GM12873 (cell line): ENCODE results near the gene CATSPERB.

Experiments
- TF ChIP-seq, protein P1 (sequence below): IDR thresholded peaks from 2 replicates; pipeline ENCODE4 v1.5.1; 2012; ENCODE audit warnings: low read depth, mild to moderate bottlenecking, moderate library complexity, low read length, control low read depth; ENCODE audit not compliant: insufficient read depth; ENCODE audit errors: missing control alignments

The CATSPERB gene, protein sequence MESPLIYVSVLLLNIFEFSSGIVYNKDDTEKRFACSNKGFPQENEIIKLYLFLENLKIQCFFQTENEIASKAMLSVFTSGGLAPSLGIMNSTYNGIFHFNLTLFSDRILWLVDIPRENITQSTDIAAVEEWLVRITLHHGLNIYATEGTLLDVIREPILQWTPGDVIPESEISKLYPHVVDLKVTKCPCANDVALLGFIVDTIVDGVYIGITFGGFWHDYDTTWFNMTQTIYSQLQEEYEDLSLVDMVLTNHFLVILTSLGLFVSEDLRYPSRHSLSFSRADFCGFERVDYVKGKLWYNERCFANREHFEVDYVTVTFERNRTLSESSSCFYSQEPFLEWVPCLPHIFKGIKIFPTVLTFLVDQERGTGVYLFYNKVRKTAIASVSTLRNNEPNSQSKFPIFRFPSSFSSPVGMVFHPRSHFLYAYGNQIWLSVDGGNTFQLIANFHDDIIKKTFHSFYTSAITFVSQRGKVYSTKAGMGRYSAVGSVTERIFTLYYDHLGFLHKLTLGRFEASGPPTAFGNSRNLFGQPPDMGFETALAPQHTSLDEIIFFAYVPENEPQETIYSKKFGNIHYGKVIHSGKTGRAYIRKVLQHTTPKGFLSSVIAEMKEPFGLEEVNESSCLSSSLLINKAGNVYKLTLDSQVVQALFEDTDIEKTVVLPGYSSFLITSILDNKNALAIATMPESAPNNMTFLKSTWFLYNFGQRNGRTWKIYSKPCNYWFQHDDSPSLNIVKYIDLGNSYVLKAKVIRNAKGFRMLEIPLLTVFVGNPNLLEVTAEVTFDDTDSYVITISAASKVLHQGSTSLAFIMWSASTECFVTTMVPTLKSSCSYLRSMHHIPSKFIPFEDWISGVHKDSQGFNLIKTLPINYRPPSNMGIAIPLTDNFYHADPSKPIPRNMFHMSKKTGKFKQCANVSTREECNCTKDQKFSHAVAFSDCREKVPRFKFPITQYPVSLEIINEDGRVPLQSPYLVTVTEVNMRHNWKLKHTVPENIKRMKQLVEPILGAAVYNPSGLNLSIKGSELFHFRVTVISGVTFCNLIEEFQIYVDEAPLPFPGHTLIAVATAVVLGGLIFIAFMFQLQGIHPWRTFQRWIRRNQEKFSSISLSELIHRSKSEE

DNA sequence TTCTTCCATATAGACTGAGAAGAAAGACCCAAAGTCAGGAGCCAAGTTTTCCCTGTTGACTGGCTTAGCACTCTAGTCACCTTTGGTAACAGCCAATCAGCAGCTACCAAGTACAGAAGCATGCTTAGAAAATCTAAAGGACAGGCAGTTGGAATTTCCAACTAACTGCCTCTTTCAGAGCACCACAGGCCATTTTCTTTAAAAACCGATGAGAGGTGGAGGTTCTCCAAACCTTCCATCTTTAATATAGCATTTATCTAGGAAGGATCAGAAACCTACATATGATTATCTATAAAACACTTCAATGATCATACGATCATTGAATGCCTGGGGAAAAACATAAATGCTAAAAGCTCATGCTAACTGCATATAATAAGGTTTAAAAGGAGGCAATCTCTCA is at the start of gene CATSPERB:
CATSPERB (minus strand) TSS at position 101 of the 400 bp plus-strand sequence. CDS start 2,607 bp downstream, outside the sequence.
- TF ChIP-seq, protein P1, sequence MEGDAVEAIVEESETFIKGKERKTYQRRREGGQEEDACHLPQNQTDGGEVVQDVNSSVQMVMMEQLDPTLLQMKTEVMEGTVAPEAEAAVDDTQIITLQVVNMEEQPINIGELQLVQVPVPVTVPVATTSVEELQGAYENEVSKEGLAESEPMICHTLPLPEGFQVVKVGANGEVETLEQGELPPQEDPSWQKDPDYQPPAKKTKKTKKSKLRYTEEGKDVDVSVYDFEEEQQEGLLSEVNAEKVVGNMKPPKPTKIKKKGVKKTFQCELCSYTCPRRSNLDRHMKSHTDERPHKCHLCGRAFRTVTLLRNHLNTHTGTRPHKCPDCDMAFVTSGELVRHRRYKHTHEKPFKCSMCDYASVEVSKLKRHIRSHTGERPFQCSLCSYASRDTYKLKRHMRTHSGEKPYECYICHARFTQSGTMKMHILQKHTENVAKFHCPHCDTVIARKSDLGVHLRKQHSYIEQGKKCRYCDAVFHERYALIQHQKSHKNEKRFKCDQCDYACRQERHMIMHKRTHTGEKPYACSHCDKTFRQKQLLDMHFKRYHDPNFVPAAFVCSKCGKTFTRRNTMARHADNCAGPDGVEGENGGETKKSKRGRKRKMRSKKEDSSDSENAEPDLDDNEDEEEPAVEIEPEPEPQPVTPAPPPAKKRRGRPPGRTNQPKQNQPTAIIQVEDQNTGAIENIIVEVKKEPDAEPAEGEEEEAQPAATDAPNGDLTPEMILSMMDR: no peak

DNA sequence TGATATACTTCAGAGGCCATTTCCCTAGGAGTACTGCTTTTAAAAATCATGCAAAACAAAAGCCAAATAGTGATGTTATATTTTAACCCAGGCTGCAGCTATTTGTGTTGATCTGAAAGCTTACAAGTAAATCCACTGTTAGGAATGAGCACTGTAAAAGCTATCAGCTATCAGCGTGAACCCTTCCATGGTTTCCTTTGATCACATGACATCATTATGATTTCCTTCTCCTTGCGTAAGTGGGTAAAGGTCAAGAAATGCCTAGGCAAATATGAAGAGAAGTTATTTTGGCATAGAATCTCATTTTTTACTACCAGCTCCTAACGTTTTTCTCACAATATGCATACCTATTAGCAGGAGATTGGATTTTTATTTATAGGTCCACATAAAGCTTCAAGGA is 48.6 kb upstream of the CATSPERB start:
- TF ChIP-seq, protein P1: no peak

DNA sequence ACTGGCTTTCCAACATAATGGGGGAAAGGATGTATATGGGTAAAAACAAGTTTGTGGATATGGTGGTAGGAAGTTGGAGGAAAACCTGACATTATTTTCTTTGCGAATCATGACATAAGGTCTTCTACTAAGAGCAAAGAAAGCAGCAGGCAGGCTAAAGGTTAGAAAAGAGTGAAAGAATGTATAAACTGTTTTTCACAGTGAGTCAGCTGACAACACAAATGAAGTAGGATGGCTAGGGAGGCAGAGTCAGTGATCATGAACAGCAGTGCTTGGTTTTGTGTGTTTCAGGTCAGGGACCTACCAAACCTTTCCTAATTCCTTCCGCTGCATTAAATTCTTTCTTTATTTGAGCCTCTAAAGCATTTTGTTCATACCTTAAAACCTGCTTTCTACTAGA is 46.3 kb upstream of the CATSPERB start:
- TF ChIP-seq, protein P1: no peak

DNA sequence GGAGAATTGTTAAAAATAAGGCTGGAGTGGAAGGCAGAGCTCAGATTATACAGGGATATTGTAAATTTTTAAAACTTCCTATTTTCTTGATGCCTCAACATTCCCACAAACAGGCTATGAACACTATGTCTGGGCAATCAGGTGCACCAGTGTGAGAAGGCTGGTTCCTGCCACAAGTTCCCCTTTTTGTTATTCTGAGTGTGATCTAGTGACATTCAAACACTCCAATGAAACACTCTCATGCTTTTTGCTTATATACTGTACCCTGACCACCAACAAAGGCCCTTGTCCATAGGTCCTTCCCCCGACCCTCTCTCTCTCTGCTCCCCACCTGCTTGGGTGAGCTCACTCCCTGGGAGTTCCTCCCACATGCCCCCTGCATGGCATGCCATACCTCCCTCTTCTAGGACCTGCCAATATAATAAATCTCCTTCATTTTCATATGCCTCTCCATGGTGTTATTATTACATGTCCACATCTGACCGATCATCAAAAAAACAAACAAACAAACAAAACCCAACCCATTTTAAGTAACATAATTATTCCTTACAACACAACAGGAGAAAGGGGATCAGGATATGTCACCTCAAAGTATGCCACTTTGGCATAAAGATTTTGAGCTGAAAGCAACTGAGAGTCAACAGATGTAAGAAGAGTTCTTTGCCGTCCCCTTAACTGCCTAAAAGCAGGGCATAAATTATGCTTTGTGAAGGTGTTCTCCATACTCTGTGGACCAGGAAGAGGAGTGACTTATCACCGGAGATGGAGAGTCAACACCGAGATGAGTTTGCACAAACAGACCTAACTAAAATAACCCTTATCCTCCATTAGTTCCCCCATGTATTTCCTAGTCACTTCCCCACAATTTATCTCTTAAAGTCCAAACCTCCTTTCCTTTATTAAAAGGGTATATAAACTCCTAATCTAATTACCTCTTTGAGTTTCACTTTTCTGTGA is 42.5 kb upstream of the CATSPERB start:
- TF ChIP-seq, protein P1: no peak

DNA sequence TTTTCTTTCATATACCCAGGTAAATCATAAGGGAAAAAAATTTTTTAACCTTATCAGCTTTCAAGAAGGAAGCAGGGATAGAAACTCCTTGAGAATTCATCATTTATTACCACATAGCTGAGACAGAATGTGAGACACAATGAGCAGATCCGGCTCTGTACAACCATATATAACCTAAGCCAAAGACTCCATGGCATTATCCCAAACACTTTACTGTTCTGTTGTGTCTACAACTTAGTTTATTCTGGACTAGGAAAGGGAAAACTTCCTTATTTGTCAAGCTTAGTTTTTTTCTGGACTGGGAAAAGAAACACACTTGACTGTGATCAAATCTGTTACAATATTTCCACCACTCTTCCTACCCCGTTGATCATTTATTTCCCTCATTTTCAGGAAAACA is 38.3 kb upstream of the CATSPERB start:
- TF ChIP-seq, protein P1: no peak

DNA sequence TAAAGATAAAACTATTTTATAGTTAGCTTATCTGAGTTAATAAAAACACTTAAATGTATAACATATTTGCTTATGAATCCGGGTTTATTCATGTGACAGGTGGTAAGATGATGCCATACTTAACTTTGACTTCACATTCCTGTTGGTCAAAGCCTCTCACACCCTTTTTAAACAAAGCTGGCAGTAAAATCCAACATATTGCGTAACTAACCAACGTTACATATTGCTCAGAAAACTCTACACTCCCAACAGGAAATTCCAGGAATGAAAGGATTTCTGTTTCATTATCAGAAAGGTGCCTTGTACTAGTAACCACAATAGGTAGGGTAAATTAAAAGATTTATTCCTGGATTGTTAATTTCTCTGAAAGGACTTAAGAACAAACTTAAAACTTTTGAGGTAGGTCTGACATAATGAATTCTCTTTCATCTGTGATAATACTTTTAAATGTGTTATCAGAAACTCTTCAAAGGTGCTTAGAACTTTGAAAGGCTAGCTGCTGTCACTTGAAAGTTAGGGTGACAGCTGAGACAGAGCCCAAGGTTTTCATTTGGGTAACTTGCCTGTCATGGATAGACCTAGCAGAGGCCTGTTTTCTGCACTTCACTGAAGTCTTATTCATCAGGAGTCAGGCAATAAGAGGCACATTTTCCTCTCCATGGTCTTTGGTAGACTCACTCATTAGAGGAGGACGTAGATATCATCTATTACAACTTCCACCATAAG is 23.8 kb upstream of the CATSPERB start:
- TF ChIP-seq, protein P1: no peak
